ENCODE measurements around the gene PRSS57. TPM values are rescaled to one million over a fixed set of nuclear protein-coding genes. Genes with fewer than 3 reads are reported as not detected.
A peak's percentile ranks its signal among the peaks of the same experiment; 100 is the strongest.

PRSS57 gene
- total and polyA plus RNA-seq, 2 of the 8 experiments (the other 6 are each of a cell fraction or from before 2014, with no cell fraction given) = not detected

DNA sequence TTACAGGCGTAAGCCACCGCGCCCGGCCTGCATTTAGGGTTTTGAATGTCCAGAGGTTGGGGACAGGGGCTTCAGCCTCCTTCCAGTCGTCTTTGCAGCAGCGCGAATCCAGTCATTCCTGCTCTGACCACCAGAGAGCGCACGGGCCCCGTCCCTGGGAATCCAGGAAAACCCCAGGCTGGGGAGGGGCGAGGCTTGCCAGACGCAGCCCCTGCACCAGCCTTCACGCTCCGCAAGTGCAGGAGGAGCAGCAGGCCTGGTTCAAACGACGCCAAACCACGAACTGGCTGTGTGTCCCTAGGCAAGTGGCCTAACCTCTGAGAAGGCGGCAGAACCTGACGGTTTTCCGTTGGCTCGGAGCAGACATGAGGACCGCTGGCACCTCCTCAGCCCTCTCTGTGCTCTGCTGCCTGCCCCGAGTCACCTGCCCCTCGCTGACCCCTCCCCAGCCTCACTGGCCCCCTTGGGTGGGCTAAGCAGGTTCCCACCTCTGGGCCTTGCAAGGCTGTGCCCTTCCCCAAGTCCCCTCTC is 30.3 kb downstream of the PRSS57 start:
- ChIA-PET CTCF (ENCODE audit: partially characterized antibody) (interaction anchor here (0.7 to 1.6 kb wide), 3 partner anchors 67 to 72 kb away, joined by 3 to 6 read pairs (median 6); no protein-coding TSS in a partner anchor), POLR2A (ENCODE audit: partially characterized antibody) (no interaction called here)
- no peak overlapping the region for H3K56ac ChIP-seq (replicated peaks; ENCODE audit: insufficient read length, low read depth, low read length)
- H3K18ac ChIP-seq (ENCODE audit: extremely low read depth, low read length) = no peak overlapping the region
- DNase-seq (ENCODE audit: low read depth in 1 of 2, low spot score in 2 of 2) (peak; percentile 66 to 98), FAIRE-seq (no peak)
- H4K8ac ChIP-seq (ENCODE audit: extremely low read depth, insufficient read depth, low read length) = no peak overlapping the region
- no peak overlapping the region for H2AK5ac ChIP-seq (ENCODE audit: low read depth, low read length)
- H2BK12ac ChIP-seq (ENCODE audit: low read depth, low read length) = no peak overlapping the region
- H3K27ac ChIP-seq (ENCODE audit: low read depth, low read length) = no peak overlapping the region
- H3K14ac ChIP-seq (ENCODE audit: insufficient read length) = no peak overlapping the region
- peak overlapping the region; percentile 88 for H4K91ac ChIP-seq (replicated peaks; ENCODE audit: insufficient read length, low read length)
- H3K79me2 ChIP-seq (ENCODE audit: control insufficient read depth in 1 of 2, insufficient read depth in 2 of 2, low read length in 2 of 2) = peaks cover 28 to 29% of the 10 kb centered on the region in 2 experiments
- no peak overlapping the region for H2BK5ac ChIP-seq (ENCODE audit: low read depth, low read length)
- H3K27me3 ChIP-seq (replicated peaks in 1 of 4; ENCODE audit: control insufficient read depth in 3 of 4, extremely low read depth in 1 of 4, insufficient read depth in 3 of 4, low read length in 3 of 4) = peaks cover 0 to 6% (median 2%) of the 10 kb centered on the region in 4 experiments; a peak in 1 of 7 replicates
- peak overlapping the region; percentile 27; the same call in 1 of the 2 replicates for H2AFZ ChIP-seq (ENCODE audit: low read length)
- H3K4ac ChIP-seq (replicated peaks; ENCODE audit: insufficient read length, low read depth, low read length) = no peak overlapping the region
- H3K79me1 ChIP-seq (ENCODE audit: low read depth, low read length) = no peaks in the 10 kb centered on the region
- H3K4me2 ChIP-seq (ENCODE audit: insufficient read depth in 1 of 2, low read depth in 2 of 2, low read length in 2 of 2) = peak overlapping the region in 1 of 2 experiments; percentile 54; a peak in 2 of 4 replicates
- H3K4me1 ChIP-seq (replicated peaks in 1 of 4; ENCODE audit: control insufficient read depth in 3 of 4, insufficient read depth in 4 of 4, low read length in 3 of 4) = peaks cover 0 to 12% (median 6%) of the 10 kb centered on the region in 4 experiments; a peak in 5 of 7 replicates
- peaks cover 5 to 6% of the 10 kb centered on the region in 2 experiments; a peak in 2 of 4 replicates for H3K9me3 ChIP-seq (ENCODE audit: insufficient read depth in 2 of 2, low read depth in 1 of 2, low read length in 1 of 2)
- H4K20me1 ChIP-seq (replicated peaks in 1 of 2; ENCODE audit: control insufficient read depth in 1 of 2, insufficient read depth in 2 of 2, low read length in 2 of 2) = peaks cover 17 to 18% of the 10 kb centered on the region in 2 experiments
- peak overlapping the region; percentile 2 for H4K5ac ChIP-seq (ENCODE audit: insufficient read length, low read depth, low read length)
- H3K23ac ChIP-seq (ENCODE audit: insufficient read length) = no peak overlapping the region
- H2BK15ac ChIP-seq (ENCODE audit: low read length) = no peak overlapping the region
- 21% methylated on average over 24 of the region's 24 CpGs; no CpG with 5 or more reads in 1 of the 2 experiments for WGBS, 2 experiments (ENCODE audit: extremely low coverage in 1 of 2, insufficient coverage in 1 of 2, insufficient read length in 1 of 2, insufficient replicate concordance in 2 of 2, low coverage in 1 of 2, low lambda C conversion rate in 2 of 2, missing lambda C conversion rate in 1 of 2)
- no peaks in the 10 kb centered on the region for H3K36me3 ChIP-seq (ENCODE audit: control insufficient read depth in 2 of 4, insufficient read depth in 4 of 4, low read length in 3 of 4)
- no peak overlapping the region for H3K4me3 ChIP-seq (ENCODE audit: extremely low read depth in 1 of 4, insufficient read depth in 2 of 4, low read depth in 3 of 4, low read length in 4 of 4)
- H2BK20ac ChIP-seq (ENCODE audit: low read length) = no peak overlapping the region; the same call in 1 of the 2 replicates
- peaks cover 3% of the 10 kb centered on the region; the same call in 1 of the 2 replicates for H3K23me2 ChIP-seq (ENCODE audit: low read depth, low read length)
- H3K9ac ChIP-seq (replicated peaks in 1 of 4; ENCODE audit: extremely low read depth in 1 of 4, low read depth in 3 of 4, low read length in 3 of 4) = no peak overlapping the region
- H2BK120ac ChIP-seq (replicated peaks; ENCODE audit: low read depth, low read length) = no peak overlapping the region
- TF ChIP-seq CHD2 (IDR thresholded peaks at IDR 0.05; ENCODE audit: low read length) (0 out of 2 replicates have a peak, but pooled peaks have one; percentile 32), MAX (IDR thresholded peaks at IDR 0.05) (peak; percentile 97), RFX5 (IDR thresholded peaks at IDR 0.05; ENCODE audit: borderline replicate concordance, low read depth, low read length) (no peak), RAD21 (IDR thresholded peaks at IDR 0.05 in 1 of 2, conservative IDR thresholded peaks at IDR 0.05 in 1 of 2; ENCODE audit: low read depth in 2 of 2, low read length in 2 of 2) (peak; percentile 98), SUZ12 (IDR thresholded peaks at IDR 0.05; ENCODE audit: low read length) (no peak), RXRA (IDR thresholded peaks at IDR 0.05; ENCODE audit: insufficient read depth, low read depth, low read length) (no peak), TBP (IDR thresholded peaks at IDR 0.05; ENCODE audit: low read depth, low read length) (peak; percentile 30; the same call in 1 of the 2 replicates), E2F6 (IDR thresholded peaks at IDR 0.05) (peak; percentile 88), JUND (IDR thresholded peaks at IDR 0.05; ENCODE audit: low read length) (peak; percentile 47; the same call in 1 of the 2 replicates), EZH2 (IDR thresholded peaks at IDR 0.05; ENCODE audit: low read depth, low read length, severe bottlenecking) (no peak)

Data from H1 (cell line).